Measurements from ENCODE around the gene TNNT1.
A peak's percentile ranks its signal among the peaks of the same experiment; 100 is the strongest.

Gene TNNT1

GRCh38 chr19:55152017-55152416, 3.0 kb upstream of the TNNT1 start:
- H3K4me3 ChIP-seq (ENCODE audit: control insufficient read depth, low read depth, low read length), result no peak overlapping the region
- TF ChIP-seq CTCF (conservative IDR thresholded peaks at IDR 0.05; ENCODE audit: control insufficient read depth, insufficient read depth, low read depth, low read length), result no peak

GRCh38 chr19:55147545-55148251, 1.3 kb downstream of the TNNT1 start:
- H3K4me3 ChIP-seq (ENCODE audit: control insufficient read depth, low read depth, low read length), result no peak overlapping the region
- TF ChIP-seq CTCF (conservative IDR thresholded peaks at IDR 0.05; ENCODE audit: control insufficient read depth, insufficient read depth, low read depth, low read length), result no peak
- no peak for DNase-seq (ENCODE audit: low read depth)

More at GRCh38 chr19:55152017-55152416, 3.0 kb upstream of the TNNT1 start:
- no peak for DNase-seq (ENCODE audit: low read depth)

- no peak for DNase-seq (ENCODE audit: low read depth)
- no peak for TF ChIP-seq CTCF (conservative IDR thresholded peaks at IDR 0.05; ENCODE audit: control insufficient read depth, insufficient read depth, low read depth, low read length)
- no peak overlapping the region for H3K4me3 ChIP-seq (ENCODE audit: control insufficient read depth, low read depth, low read length)
Measured at GRCh38 chr19:55146705-55147273, 2.2 kb downstream of the TNNT1 start.

GRCh38 chr19:55146078-55146704, 2.8 kb downstream of the TNNT1 start:
- DNase-seq (ENCODE audit: low read depth), result peak; percentile 26
- no peak overlapping the region for H3K4me3 ChIP-seq (ENCODE audit: control insufficient read depth, low read depth, low read length)

GRCh38 chr19:55145232-55145631, 3.8 kb downstream of the TNNT1 start:
- no peak for TF ChIP-seq CTCF (conservative IDR thresholded peaks at IDR 0.05; ENCODE audit: control insufficient read depth, insufficient read depth, low read depth, low read length)
- no peak overlapping the region for H3K4me3 ChIP-seq (ENCODE audit: control insufficient read depth, low read depth, low read length)
- no peak for DNase-seq (ENCODE audit: low read depth)

More at GRCh38 chr19:55146078-55146704, 2.8 kb downstream of the TNNT1 start:
- TF ChIP-seq CTCF (conservative IDR thresholded peaks at IDR 0.05; ENCODE audit: control insufficient read depth, insufficient read depth, low read depth, low read length), result peak; percentile 54

- H3K4me3 ChIP-seq (ENCODE audit: control insufficient read depth, low read depth, low read length), result no peak overlapping the region
- DNase-seq (ENCODE audit: low read depth), result no peak
- no peak for TF ChIP-seq CTCF (conservative IDR thresholded peaks at IDR 0.05; ENCODE audit: control insufficient read depth, insufficient read depth, low read depth, low read length)
Measured at GRCh38 chr19:55141696-55142095, 7.3 kb downstream of the TNNT1 start.
